Liver (tissue), 9 donors: Measurements from ENCODE around the gene NHP2. TPM values are rescaled to one million over a fixed set of nuclear protein-coding genes. Genes with fewer than 3 reads are reported as not detected.

Source experiments
- DNase-seq: peaks from one replicate; pipeline ENCODE4 v3.0.0-alpha.2; 2017; ENCODE audit warnings: low spot score
- H3K27ac ChIP-seq, 2 donors: one replicate each; pipeline ENCODE4 v1.7.0; 2013; ENCODE audit warnings: inconsistent platforms in 2 of 2, low read length in 2 of 2, control low read depth in 1 of 2, low read depth in 1 of 2, mild to moderate bottlenecking in 1 of 2
- H3K27me3 ChIP-seq, 4 donors: one replicate each; pipeline versions ENCODE4 v1.6.1 to v1.7.0; 2013; ENCODE audit warnings: low read length in 3 of 4, inconsistent platforms in 1 of 4, mild to moderate bottlenecking in 1 of 4, moderate library complexity in 1 of 4; ENCODE audit not compliant: control insufficient read depth in 4 of 4, insufficient read depth in 4 of 4
- H3K36me3 ChIP-seq, 4 donors: one replicate each; pipeline versions ENCODE4 v1.6.1 to v1.7.0; 2013; ENCODE audit warnings: low read length in 3 of 4, mild to moderate bottlenecking in 3 of 4, low read depth in 1 of 4, moderate library complexity in 1 of 4; ENCODE audit not compliant: control insufficient read depth in 4 of 4, insufficient read depth in 3 of 4
- H3K4me1 ChIP-seq, 4 donors: one replicate each; pipeline versions ENCODE4 v1.6.1 to v1.7.0; 2013; ENCODE audit warnings: low read length in 3 of 4, mild to moderate bottlenecking in 3 of 4, moderate library complexity in 1 of 4; ENCODE audit not compliant: control insufficient read depth in 4 of 4, insufficient read depth in 4 of 4
- H3K4me3 ChIP-seq, 3 donors: one replicate each; pipeline versions ENCODE4 v1.6.1 to v1.7.0; 2013; ENCODE audit warnings: low read length in 3 of 3, control low read depth in 1 of 3, low read depth in 1 of 3, mild to moderate bottlenecking in 1 of 3
- H3K9ac ChIP-seq, 2 donors: one replicate each; pipeline ENCODE4 v1.7.0; 2013; ENCODE audit warnings: low read length in 2 of 2, mild to moderate bottlenecking in 2 of 2, moderate library complexity in 2 of 2, control low read depth in 1 of 2, low read depth in 1 of 2
- H3K9me3 ChIP-seq, 4 donors: one replicate each; pipeline versions ENCODE4 v1.6.1 to v1.7.0; 2013; ENCODE audit warnings: low read length in 3 of 4; ENCODE audit not compliant: control insufficient read depth in 4 of 4
- CTCF ChIP-seq: fragments of 150-350 bp; IDR thresholded peaks from 2 replicates; pipeline ENCODE4 v1.5.1; 2017; ENCODE audit warnings: improper control_type of control experiment, low read depth, low read length; ENCODE audit not compliant: missing input control
- EGR1 ChIP-seq, 2 donors: IDR thresholded peaks; 2 replicates each; pipeline ENCODE4 v1.6.1; 2016 to 2018; ENCODE audit warnings: antibody characterized with exemption in 2 of 2, low read depth in 2 of 2
- FOXA1 ChIP-seq: IDR thresholded peaks from 2 replicates; pipeline ENCODE4 v1.6.1; 2016; ENCODE audit warnings: antibody characterized with exemption
- FOXA2 ChIP-seq: IDR thresholded peaks from 2 replicates; pipeline ENCODE4 v1.6.1; 2016; ENCODE audit warnings: antibody characterized with exemption
- GABPA ChIP-seq, 2 donors: IDR thresholded peaks in 1 of 2; conservative IDR thresholded peaks in 1 of 2; 2 replicates each; pipeline ENCODE4 v1.6.1; 2016; ENCODE audit warnings: antibody characterized with exemption in 2 of 2, mild to moderate bottlenecking in 1 of 2, moderate library complexity in 1 of 2
- HNF4G ChIP-seq: IDR thresholded peaks from 2 replicates; pipeline ENCODE4 v1.6.1; 2016; ENCODE audit warnings: antibody characterized with exemption
- JUND ChIP-seq, 2 donors: IDR thresholded peaks; 2 replicates each; pipeline ENCODE4 v1.6.1; 2016; ENCODE audit warnings: antibody characterized with exemption in 2 of 2
- NR2F2 ChIP-seq: IDR thresholded peaks from 2 replicates; pipeline ENCODE4 v1.6.1; 2016; ENCODE audit warnings: antibody characterized with exemption
- RAD21 ChIP-seq, 2 donors: IDR thresholded peaks; 2 replicates each; pipeline ENCODE4 v1.6.1; 2016; ENCODE audit warnings: antibody characterized with exemption in 2 of 2, mild to moderate bottlenecking in 2 of 2
- REST ChIP-seq: IDR thresholded peaks from 2 replicates; pipeline ENCODE4 v1.6.1; 2016; ENCODE audit warnings: antibody characterized with exemption, mild to moderate bottlenecking
- RXRA ChIP-seq, 2 donors: IDR thresholded peaks; 2 replicates each; pipeline ENCODE4 v1.6.1; 2017 to 2018; ENCODE audit warnings: antibody characterized with exemption in 2 of 2, mild to moderate bottlenecking in 1 of 2
- SP1 ChIP-seq: IDR thresholded peaks from 2 replicates; pipeline ENCODE4 v1.6.1; 2018; ENCODE audit warnings: antibody characterized with exemption, mild to moderate bottlenecking
- TAF1 ChIP-seq: conservative IDR thresholded peaks from 2 replicates; pipeline ENCODE4 v1.6.1; 2016; ENCODE audit warnings: antibody characterized with exemption, mild to moderate bottlenecking
- YY1 ChIP-seq: IDR thresholded peaks from 2 replicates; pipeline ENCODE4 v1.6.1; 2016; ENCODE audit warnings: antibody characterized with exemption, mild to moderate bottlenecking
- ZBTB33 ChIP-seq: IDR thresholded peaks from 2 replicates; pipeline ENCODE4 v1.6.1; 2016; ENCODE audit warnings: antibody characterized with exemption
- WGBS: extraction: QIAGEN DNeasy Blood & Tissue Kit; methylation state at CpG from one replicate; pipeline ENCODE4 v1.1.7; 2013; 5-methylcytosine and 5-hydroxymethylcytosine counted together
- polyA plus RNA-seq, 2 donors: library from polyadenylated mRNA; stranded (reverse) in 1 of 2; unstranded in 1 of 2; fragments of 200-250 nt in 1 of 2; fragments of >200 nt in 1 of 2; fragmentation: Nextera tagmentation in 1 of 2; extraction: Ambion mirVana in 1 of 2; gene quantifications; one replicate each; pipeline versions ENCODE4 v1.2.1 to v1.2.3, GENCODE V29; 2013 to 2015
- total RNA-seq, 2 donors: library from RNA; depleted of rRNA; stranded (reverse); fragments of >200 nt; gene quantifications; one replicate each; pipeline ENCODE4 v1.2.3, GENCODE V29; 2014
- donor health status: healthy.
- donor health status: healthy.
- donor health status: healthy.
- donor health status: healthy.
- donor health status: healthy.

Gene NHP2
- total and polyA plus RNA-seq, 4 donors = 44.1 to 124 (median 62.6) TPM

GRCh38 chr5:178108446-178108845, 45.2 kb downstream of the NHP2 start (continued):
- TF ChIP-seq CTCF (no peak), FOXA1 (no peak), SP1 (no peak), HNF4G (no peak), TAF1 (no peak), NR2F2 (no peak), RXRA (IDR thresholded peaks at IDR 0.05) (no peak), RAD21 (IDR thresholded peaks at IDR 0.05) (no peak), EGR1 (IDR thresholded peaks at IDR 0.05; ENCODE audit: low read depth in 2 of 2) (no peak), YY1 (no peak), JUND (IDR thresholded peaks at IDR 0.05) (no peak)

GRCh38 chr5:178107756-178108310, 45.9 kb downstream of the NHP2 start:
- 54% methylated on average over 5 of the region's 5 CpGs for WGBS
- H3K4me3 ChIP-seq = no peak overlapping the region
- H3K27ac ChIP-seq = no peak overlapping the region
- TF ChIP-seq RAD21 (IDR thresholded peaks at IDR 0.05) (no peak), GABPA (IDR thresholded peaks at IDR 0.05 in 1 of 2, conservative IDR thresholded peaks at IDR 0.05 in 1 of 2) (no peak), RXRA (IDR thresholded peaks at IDR 0.05) (no peak), REST (no peak), FOXA2 (no peak), YY1 (no peak)
- no peak for DNase-seq
- H3K9me3 ChIP-seq = no peaks in the 10 kb centered on the region
- H3K9ac ChIP-seq = no peak overlapping the region
- peaks cover 0 to 3% (median 0%) of the 10 kb centered on the region in 4 donors for H3K27me3 ChIP-seq
- H3K36me3 ChIP-seq = no peaks in the 10 kb centered on the region
- H3K4me1 ChIP-seq = no peaks in the 10 kb centered on the region

GRCh38 chr5:178106556-178107239, 47.0 kb downstream of the NHP2 start:
- H3K9me3 ChIP-seq = no peaks in the 10 kb centered on the region
- no peak overlapping the region for H3K27ac ChIP-seq
- no peaks in the 10 kb centered on the region for H3K36me3 ChIP-seq
- WGBS = 77% methylated on average over 13 of the region's 13 CpGs
- H3K4me3 ChIP-seq = no peak overlapping the region
- no peak for DNase-seq
- no peak overlapping the region for H3K9ac ChIP-seq
- no peaks in the 10 kb centered on the region for H3K4me1 ChIP-seq
- no peak for TF ChIP-seq CTCF
- TF ChIP-seq YY1 = no peak
- no peak for TF ChIP-seq SP1
- TF ChIP-seq ZBTB33 = no peak
- TF ChIP-seq RAD21 (IDR thresholded peaks at IDR 0.05) = no peak
- no peak for TF ChIP-seq FOXA2
- peaks cover 0 to 3% (median 0%) of the 10 kb centered on the region in 4 donors for H3K27me3 ChIP-seq
